Thyroid gland (tissue), 4 donors: Measurements from ENCODE around the gene SLC35F1.

Experiments
- CTCF ChIP-seq, 6 experiments: fragments of 200-600 bp in 3 of 6; fragments of 450-650 bp in 3 of 6; sonication (generic) in 3 of 6; IDR thresholded peaks; one replicate each; pipeline ENCODE4 v1.5.1; 2016 to 2019; ENCODE audit warnings: antibody characterized with exemption in 6 of 6, mild to moderate bottlenecking in 2 of 6, inconsistent platforms in 1 of 6, moderate library complexity in 1 of 6
- POLR2A ChIP-seq, 2 donors: fragments of 450-650 bp; IDR thresholded peaks; one replicate each; pipeline ENCODE4 v1.6.1; 2017; ENCODE audit warnings: antibody characterized with exemption in 2 of 2, mild to moderate bottlenecking in 2 of 2, moderate library complexity in 1 of 2

- TF ChIP-seq CTCF (IDR thresholded peaks at IDR 0.05) (no peak), POLR2A (IDR thresholded peaks at IDR 0.05) (no peak)
Measured at GRCh38 chr6:118080547-118080946, 173.5 kb downstream of the SLC35F1 start.
